NCI-H510A (cell line): Measurements from ENCODE around the gene MYO7A.

Source experiments
- DNase-seq: peaks from one replicate; lab custom pipeline; 2025; lab: John Stamatoyannopoulos, UW

MYO7A gene

GRCh38 chr11:77127920-77128691 lies at the start of gene MYO7A:
TSS of gene MYO7A (plus strand) at chr11:77128246. CDS start at chr11:77130635, 2,389 bp downstream.
- DNase-seq = peak; percentile 78

GRCh38 chr11:77079666-77080065 lies 48.4 kb upstream of the MYO7A start:
- no peak for DNase-seq

- no peak for DNase-seq
These were observed 47.3 kb upstream of the MYO7A start for GRCh38 chr11:77080643-77081210.

GRCh38 chr11:77081381-77081851 lies 46.6 kb upstream of the MYO7A start:
- DNase-seq = no peak

GRCh38 chr11:77081976-77082836 lies 45.8 kb upstream of the MYO7A start:
- DNase-seq = no peak

- DNase-seq = no peak
These were observed 45.0 kb upstream of the MYO7A start for GRCh38 chr11:77082838-77083565.

- DNase-seq = no peak
These were observed 44.3 kb upstream of the MYO7A start for GRCh38 chr11:77083566-77084245.

- DNase-seq = no peak
These were observed 43.4 kb upstream of the MYO7A start for GRCh38 chr11:77084581-77085191.

GRCh38 chr11:77085652-77086051 lies 42.4 kb upstream of the MYO7A start:
- no peak for DNase-seq

GRCh38 chr11:77086521-77087472 lies 41.2 kb upstream of the MYO7A start:
- no peak for DNase-seq

- no peak for DNase-seq
These were observed 40.3 kb upstream of the MYO7A start for GRCh38 chr11:77087723-77088225.

- DNase-seq = peak; percentile 73
These were observed 39.6 kb upstream of the MYO7A start for GRCh38 chr11:77088236-77089003.

- no peak for DNase-seq
These were observed 39.0 kb upstream of the MYO7A start for GRCh38 chr11:77089004-77089545.

- DNase-seq = no peak
These were observed 38.0 kb upstream of the MYO7A start for GRCh38 chr11:77090046-77090372.

- DNase-seq = no peak
These were observed 37.5 kb upstream of the MYO7A start for GRCh38 chr11:77090373-77091111.

GRCh38 chr11:77091146-77091940 lies 36.7 kb upstream of the MYO7A start:
- DNase-seq = peak; percentile 80

GRCh38 chr11:77092382-77092781 lies 35.7 kb upstream of the MYO7A start:
- no peak for DNase-seq
